Activated CD4-positive, alpha-beta T cell treated with anti-CD3 and anti-CD28 coated beads for 1 hour (primary cell): ENCODE results near the gene ROBO2.

ENCODE experiments used
- DNase-seq: peaks from one replicate; pipeline ENCODE4 v3.0.0-alpha.2; 2020

Gene ROBO2

DNA sequence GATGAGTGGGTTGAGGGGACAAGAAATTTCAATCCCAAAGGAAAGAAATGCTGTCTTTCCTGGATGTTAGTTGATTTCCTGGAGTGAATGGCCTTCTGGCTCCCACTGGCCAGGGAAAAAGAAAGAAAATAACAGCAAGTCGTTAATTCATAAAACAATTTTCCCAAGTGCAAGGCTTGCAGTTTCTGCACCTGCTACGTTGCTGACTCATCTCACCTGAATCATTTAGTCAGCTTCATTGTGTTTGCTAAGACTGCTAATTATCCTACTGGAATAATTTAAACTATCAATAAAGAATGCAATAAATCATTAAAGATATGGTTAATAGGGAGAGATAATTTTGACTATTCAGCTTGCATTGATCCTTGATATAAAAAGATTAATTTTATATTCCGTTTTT is 387.6 kb downstream of the ROBO2 start:
- DNase-seq, result no peak

- DNase-seq, result no peak
Measured at GRCh38 chr3:77436908-77437307, 397.0 kb downstream of the ROBO2 start.

DNA sequence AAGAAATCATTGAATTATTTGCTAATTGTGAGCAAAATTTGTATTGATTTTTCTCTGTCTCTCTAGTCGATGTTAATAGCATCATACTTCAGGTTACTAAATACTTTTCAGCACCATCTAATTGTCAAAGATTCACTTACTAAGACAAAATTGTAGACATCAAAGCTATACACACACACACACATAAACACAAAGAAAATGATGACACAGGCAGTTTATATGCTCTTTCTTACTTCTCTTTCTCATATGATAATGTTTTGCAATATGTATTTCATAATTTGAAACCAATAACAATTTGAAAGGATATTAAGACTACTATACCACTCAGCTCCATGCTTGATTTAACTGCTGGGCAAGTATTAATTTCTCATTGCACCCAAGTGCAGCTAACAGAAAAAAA is 406.2 kb downstream of the ROBO2 start:
- no peak for DNase-seq

- DNase-seq, result no peak
Measured at GRCh38 chr3:77446761-77447160, 406.9 kb downstream of the ROBO2 start.

DNA sequence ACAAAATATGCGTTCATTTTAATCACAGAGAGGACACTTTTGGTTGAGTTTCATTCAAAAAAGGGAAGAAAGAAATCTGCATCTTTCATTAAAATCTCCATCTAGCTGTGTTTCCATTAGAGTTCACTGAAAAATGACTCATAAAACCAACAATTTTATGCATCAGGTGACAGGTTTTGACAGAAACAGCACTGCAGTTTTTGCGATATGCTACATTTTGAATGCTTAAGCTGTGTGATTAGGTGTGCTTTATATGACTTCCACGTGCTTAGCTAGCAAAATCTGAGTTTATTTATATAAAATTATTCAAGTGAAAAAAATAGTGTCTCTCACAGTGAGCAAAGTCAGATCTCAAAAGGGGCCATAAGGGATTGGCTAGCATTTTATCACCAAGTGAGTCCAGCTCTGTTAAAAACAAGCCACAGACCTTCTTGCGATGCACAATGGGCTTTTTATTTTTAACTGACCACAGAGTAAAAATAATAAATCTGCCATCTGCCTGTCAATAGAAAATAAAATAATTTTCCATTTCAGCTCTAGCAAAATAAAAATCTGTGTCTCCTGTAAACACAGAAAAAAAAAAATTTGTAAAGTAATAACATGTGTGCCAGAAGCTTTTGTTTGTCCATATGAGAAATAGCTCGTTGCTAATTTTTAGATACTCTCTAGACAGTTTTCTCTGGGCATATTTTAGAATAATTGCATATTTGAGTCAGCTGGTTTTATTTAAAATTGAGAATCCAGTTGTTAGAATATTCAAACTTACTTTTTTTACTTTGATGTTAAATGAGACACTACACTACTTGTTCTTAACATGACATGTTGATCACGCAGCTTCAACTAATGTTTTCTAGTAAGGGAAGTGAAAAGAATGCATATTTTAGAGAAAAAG is 409.8 kb downstream of the ROBO2 start:
- DNase-seq, result no peak

GRCh38 chr3:77456431-77456830 is 416.5 kb downstream of the ROBO2 start:
- no peak for DNase-seq

GRCh38 chr3:77456906-77457305 is 417.0 kb downstream of the ROBO2 start:
- no peak for DNase-seq

DNA sequence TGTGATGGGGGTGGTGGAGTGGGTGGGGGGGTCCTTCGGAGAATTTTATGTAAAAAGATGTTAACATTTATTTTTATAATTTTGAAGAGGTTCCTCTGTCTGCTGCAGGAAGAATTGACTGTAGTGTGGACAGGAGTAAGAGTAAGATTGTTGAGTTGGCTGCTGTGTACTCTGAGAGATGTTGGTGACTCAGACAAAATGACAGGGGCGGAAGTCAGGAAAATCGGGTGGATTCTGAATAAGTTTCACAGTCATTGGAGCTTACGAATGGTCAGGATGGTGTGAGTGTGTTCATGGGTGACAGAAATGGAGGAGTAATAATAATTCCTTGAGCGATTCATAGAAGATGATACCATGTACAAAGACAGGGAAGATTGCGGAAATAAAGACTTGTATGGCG is 420.0 kb downstream of the ROBO2 start:
- no peak for DNase-seq

DNA sequence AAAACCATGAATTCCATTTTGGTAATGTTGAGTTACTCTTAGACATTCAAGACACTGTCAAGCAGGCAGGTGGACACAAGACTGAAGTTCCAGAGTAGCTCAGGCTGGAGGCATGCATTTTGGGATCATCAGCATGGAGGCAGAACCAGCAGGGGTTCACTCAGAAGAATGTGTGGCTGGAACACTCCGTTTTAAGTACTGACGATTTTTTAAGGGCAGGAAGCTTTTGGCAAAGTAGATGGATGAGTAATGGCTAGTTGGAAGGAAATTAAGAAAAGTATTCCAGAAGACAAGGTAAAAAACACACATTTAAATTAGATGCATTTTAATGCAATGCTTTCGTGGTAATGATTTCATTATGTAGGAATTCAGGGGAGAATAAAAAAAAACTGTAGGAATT is 420.4 kb downstream of the ROBO2 start:
- DNase-seq, result no peak

- DNase-seq, result no peak
Measured at GRCh38 chr3:77462951-77463350, 423.1 kb downstream of the ROBO2 start.

- DNase-seq, result no peak
Measured at GRCh38 chr3:77464111-77464688, 424.3 kb downstream of the ROBO2 start.

- DNase-seq, result no peak
Measured at GRCh38 chr3:77466562-77467115, 426.7 kb downstream of the ROBO2 start.

GRCh38 chr3:77467702-77468625 is 428.1 kb downstream of the ROBO2 start:
- DNase-seq, result no peak

- no peak for DNase-seq
Measured at GRCh38 chr3:77468626-77469020, 428.7 kb downstream of the ROBO2 start.

GRCh38 chr3:77475507-77475906 is 435.6 kb downstream of the ROBO2 start:
- DNase-seq, result no peak

DNA sequence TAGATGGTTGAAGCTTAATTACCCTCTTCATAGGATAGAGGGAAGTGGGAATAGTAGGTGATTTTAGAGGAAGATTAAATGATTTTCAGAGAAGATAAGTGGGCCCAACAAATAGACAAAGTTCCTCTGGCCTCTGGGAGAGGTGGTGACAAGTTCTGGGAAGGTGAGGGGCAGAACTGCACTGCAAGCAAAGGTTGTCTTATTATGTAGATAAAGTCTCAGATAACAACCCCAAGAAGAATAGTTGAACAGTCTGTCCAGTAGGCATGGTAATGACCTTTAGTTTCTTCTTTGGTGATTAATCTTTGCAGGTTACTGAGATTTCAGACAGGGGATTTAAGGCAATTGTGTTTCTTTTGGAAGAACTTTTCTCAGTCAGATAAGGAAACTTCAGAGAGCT is 439.1 kb downstream of the ROBO2 start:
- DNase-seq, result no peak

- no peak for DNase-seq
Measured at GRCh38 chr3:77489216-77489615, 449.3 kb downstream of the ROBO2 start.

DNA sequence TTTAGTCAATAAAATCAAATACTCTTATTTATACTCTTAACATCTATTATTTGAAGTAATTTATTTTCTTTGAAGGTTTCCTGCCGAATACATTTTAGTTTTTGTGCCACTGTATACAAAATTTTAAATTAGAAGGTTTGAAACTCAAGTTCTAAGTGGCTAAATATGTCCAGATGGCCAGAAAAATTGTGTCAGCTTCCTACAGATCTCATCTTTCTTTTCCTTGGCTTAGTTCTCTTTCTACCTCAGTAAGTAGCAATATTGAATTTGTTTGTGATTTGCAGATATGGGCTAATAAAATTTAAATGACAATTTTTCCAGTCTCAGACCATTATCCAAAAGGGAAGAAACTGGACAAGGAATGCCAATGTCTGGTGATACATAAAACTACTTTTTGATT is 452.1 kb downstream of the ROBO2 start:
- no peak for DNase-seq

DNA sequence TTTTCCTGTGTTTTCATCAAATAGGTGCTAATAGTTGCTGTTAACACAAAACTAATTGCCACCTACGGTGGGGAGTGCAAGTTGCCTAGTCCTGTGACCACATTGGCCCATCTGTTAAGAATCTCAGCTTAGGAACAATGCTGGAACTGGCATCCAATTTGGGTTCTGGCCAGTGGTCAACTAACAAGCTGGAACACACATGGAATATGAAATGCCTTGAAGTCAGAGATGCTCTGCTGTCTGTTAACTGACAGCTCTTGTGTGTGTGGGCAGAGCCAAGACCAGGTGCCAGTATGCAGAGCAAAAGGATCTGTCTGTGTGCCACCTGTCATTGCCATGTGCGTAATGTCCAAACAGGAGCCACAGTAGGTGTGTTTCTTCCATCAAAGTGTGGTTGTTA is 460.8 kb downstream of the ROBO2 start:
- no peak for DNase-seq

- no peak for DNase-seq
Measured at GRCh38 chr3:77506384-77506783, 466.5 kb downstream of the ROBO2 start.

DNA sequence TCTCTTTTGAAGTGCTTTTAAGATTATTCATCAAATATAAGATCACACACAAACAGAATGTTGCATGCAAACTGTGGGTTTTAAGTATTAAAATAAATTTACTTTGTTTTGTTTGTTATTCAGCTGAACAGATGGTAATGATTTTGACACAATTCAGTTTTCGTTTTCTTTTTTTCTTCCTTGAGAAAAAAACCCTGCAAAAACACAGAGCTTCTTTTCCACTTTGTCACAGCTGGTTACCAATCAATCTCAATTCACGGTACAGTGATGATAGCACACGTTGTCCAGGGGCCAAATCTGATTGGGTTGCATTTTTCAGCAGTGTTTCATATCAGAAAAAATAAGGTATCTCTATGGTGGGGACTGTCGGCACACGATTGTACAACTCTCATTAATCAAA is 473.6 kb downstream of the ROBO2 start:
- DNase-seq, result no peak

DNA sequence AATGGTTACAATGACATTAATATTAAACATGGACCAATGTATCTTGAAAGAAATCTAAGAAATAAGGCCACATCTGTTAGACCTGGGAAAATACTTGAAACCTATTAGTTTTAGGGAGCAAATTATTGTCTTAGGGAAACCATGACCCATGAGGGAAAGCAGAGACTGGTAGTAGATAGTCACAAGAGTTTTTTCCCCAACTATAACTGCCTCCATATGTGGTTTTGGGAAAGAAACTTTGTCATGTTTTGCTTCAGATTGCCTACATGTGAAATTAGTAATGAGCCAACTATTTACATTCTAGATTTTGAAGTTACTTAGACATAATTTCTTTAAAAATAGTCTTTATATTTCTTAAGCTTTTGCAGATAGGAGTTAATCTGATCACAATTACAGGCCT is 474.9 kb downstream of the ROBO2 start:
- no peak for DNase-seq

DNA sequence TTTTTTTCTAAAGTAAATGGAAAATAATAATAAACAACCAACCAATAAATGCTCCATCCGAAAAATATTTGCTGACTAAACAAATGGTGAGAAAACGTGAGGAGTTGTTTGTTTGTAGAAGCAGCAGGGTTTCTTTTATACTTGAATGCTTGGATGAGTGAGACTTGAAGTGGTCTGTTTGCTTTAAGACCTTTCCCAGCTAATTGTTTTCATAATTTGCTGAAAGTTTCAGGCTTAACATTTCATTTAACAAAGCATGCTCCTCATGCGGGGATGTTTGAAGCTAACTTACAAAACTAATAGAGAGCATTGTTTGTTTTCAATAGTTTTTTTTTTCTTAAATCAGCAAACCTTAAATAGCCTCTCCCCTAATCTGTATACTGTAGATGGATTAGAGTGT is 484.6 kb downstream of the ROBO2 start:
- no peak for DNase-seq
